HEK293 (cell line): ENCODE data around the gene SRPRB.

Experiments used
- CTCF ChIP-seq: fragments of 450-650 bp; formaldehyde crosslinking; IDR thresholded peaks from 2 replicates; pipeline ENCODE4 v1.5.1; 2016; ENCODE audit warnings: missing biosample characterization, missing genetic modification characterization
- HOXA7 ChIP-seq: sonication (generic); formaldehyde crosslinking; IDR thresholded peaks from 2 replicates; pipeline ENCODE4 v1.8.1; 2022; ENCODE audit warnings: missing genetic modification reagents, borderline replicate concordance
- PRDM10 ChIP-seq: fragments of 450-650 bp; formaldehyde crosslinking; IDR thresholded peaks from 2 replicates; pipeline ENCODE4 v1.5.1; 2016; ENCODE audit warnings: missing biosample characterization, missing genetic modification characterization
- ZNF133 ChIP-seq: fragments of 450-650 bp; formaldehyde crosslinking; IDR thresholded peaks from 2 replicates; pipeline ENCODE4 v1.5.1; 2016; ENCODE audit warnings: missing biosample characterization, missing genetic modification characterization
- ZNF785 ChIP-seq: fragments of 450-650 bp; formaldehyde crosslinking; IDR thresholded peaks from 2 replicates; pipeline ENCODE4 v1.5.1; 2016; ENCODE audit warnings: missing biosample characterization, missing genetic modification characterization
- TF ChIP-seq, protein P1 (sequence below): fragments of 450-650 bp; formaldehyde crosslinking; IDR thresholded peaks from 2 replicates; pipeline ENCODE4 v1.5.1; 2017; ENCODE audit warnings: missing biosample characterization, missing genetic modification characterization

GRCh38 chr3:133821767-133822638, 16.4 kb downstream of the SRPRB start:
- no peak for TF ChIP-seq PRDM10 (tag by site-specific recombination)
- TF ChIP-seq, protein P1, sequence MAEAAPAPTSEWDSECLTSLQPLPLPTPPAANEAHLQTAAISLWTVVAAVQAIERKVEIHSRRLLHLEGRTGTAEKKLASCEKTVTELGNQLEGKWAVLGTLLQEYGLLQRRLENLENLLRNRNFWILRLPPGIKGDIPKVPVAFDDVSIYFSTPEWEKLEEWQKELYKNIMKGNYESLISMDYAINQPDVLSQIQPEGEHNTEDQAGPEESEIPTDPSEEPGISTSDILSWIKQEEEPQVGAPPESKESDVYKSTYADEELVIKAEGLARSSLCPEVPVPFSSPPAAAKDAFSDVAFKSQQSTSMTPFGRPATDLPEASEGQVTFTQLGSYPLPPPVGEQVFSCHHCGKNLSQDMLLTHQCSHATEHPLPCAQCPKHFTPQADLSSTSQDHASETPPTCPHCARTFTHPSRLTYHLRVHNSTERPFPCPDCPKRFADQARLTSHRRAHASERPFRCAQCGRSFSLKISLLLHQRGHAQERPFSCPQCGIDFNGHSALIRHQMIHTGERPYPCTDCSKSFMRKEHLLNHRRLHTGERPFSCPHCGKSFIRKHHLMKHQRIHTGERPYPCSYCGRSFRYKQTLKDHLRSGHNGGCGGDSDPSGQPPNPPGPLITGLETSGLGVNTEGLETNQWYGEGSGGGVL (tag by site-specific recombination) = no peak
- TF ChIP-seq ZNF133 (tag by site-specific recombination) = no peak
- TF ChIP-seq ZNF785 (tag by site-specific recombination) = no peak
- no peak for TF ChIP-seq CTCF (tag by site-specific recombination)
- no peak for TF ChIP-seq HOXA7 (CRISPR knock-in tag)
